GM19452 (cell line): ENCODE measurements around the gene SLC41A3.
"Not testable (repeated sequence)": the region's sequence is repeated elsewhere in the genome, so short reads cannot be mapped to it uniquely, and the experiment has no call there.

Experiments used
- ATAC-seq: cut with Tn5 transposase; IDR thresholded peaks from one replicate; pipeline ENCODE4 v1.9.1; 2021; ENCODE audit not compliant: unreplicated experiment

The SLC41A3 gene

GRCh38 chr3:126056088-126056487, 27.8 kb downstream of the SLC41A3 start:
- ATAC-seq, result no peak

- ATAC-seq, result no peak
These were observed 29.1 kb downstream of the SLC41A3 start for GRCh38 chr3:126054870-126055269.

GRCh38 chr3:126053949-126054569, 29.9 kb downstream of the SLC41A3 start:
- no peak for ATAC-seq

GRCh38 chr3:126053513-126053912, 30.4 kb downstream of the SLC41A3 start:
- no peak for ATAC-seq

- no peak for ATAC-seq
These were observed 31.5 kb downstream of the SLC41A3 start for GRCh38 chr3:126052196-126053058.

GRCh38 chr3:126051741-126052140, 32.2 kb downstream of the SLC41A3 start:
- no peak for ATAC-seq

GRCh38 chr3:126051234-126051633, 32.7 kb downstream of the SLC41A3 start:
- ATAC-seq, result no peak

GRCh38 chr3:126050626-126051025, 33.3 kb downstream of the SLC41A3 start:
- no peak for ATAC-seq

- ATAC-seq, result no peak
These were observed 33.9 kb downstream of the SLC41A3 start for GRCh38 chr3:126050050-126050392.

GRCh38 chr3:126049289-126050049, 34.5 kb downstream of the SLC41A3 start:
- ATAC-seq, result no peak

GRCh38 chr3:126040386-126040785, 43.5 kb downstream of the SLC41A3 start:
- ATAC-seq, result no peak

- ATAC-seq, result no peak
These were observed 44.1 kb downstream of the SLC41A3 start for GRCh38 chr3:126039870-126040269.

- not testable (repeated sequence) for ATAC-seq
These were observed 45.1 kb downstream of the SLC41A3 start for GRCh38 chr3:126038791-126039190.

GRCh38 chr3:126036056-126036549, 47.8 kb downstream of the SLC41A3 start:
- no peak for ATAC-seq

GRCh38 chr3:126035362-126036050, 48.4 kb downstream of the SLC41A3 start:
- no peak for ATAC-seq

- no peak for ATAC-seq
These were observed 49.2 kb downstream of the SLC41A3 start for GRCh38 chr3:126034481-126035361.

GRCh38 chr3:126033765-126034164, 50.2 kb downstream of the SLC41A3 start:
- ATAC-seq, result no peak

- ATAC-seq, result no peak
These were observed 50.7 kb downstream of the SLC41A3 start for GRCh38 chr3:126033051-126033745.

- no peak for ATAC-seq
These were observed 51.9 kb downstream of the SLC41A3 start for GRCh38 chr3:126031981-126032471.
